ENCODE measurements around the gene BLCAP. TPM values are rescaled to one million over a fixed set of nuclear protein-coding genes. Genes with fewer than 3 reads are reported as not detected.
A peak's percentile ranks its signal among the peaks of the same experiment; 100 is the strongest.

BLCAP gene
- total RNA-seq, 1 donor from 2014 or later: 42.7 TPM

GRCh38 chr20:37566590-37567330 is 39.1 kb upstream of the BLCAP start:
- H3K27ac Mint-ChIP-seq: no peak overlapping the region
- H3K4me3 Mint-ChIP-seq (ENCODE audit: low read depth): no peak overlapping the region
- peaks cover 9% of the 10 kb centered on the region for H3K4me1 Mint-ChIP-seq (ENCODE audit: low read depth)
- H3K9me3 Mint-ChIP-seq (ENCODE audit: low read depth): no peaks in the 10 kb centered on the region
- peaks cover 39% of the 10 kb centered on the region for H3K27me3 Mint-ChIP-seq
- no peak for DNase-seq (ENCODE audit: low spot score, unreplicated experiment)
- TF ChIP-seq, protein P1, sequence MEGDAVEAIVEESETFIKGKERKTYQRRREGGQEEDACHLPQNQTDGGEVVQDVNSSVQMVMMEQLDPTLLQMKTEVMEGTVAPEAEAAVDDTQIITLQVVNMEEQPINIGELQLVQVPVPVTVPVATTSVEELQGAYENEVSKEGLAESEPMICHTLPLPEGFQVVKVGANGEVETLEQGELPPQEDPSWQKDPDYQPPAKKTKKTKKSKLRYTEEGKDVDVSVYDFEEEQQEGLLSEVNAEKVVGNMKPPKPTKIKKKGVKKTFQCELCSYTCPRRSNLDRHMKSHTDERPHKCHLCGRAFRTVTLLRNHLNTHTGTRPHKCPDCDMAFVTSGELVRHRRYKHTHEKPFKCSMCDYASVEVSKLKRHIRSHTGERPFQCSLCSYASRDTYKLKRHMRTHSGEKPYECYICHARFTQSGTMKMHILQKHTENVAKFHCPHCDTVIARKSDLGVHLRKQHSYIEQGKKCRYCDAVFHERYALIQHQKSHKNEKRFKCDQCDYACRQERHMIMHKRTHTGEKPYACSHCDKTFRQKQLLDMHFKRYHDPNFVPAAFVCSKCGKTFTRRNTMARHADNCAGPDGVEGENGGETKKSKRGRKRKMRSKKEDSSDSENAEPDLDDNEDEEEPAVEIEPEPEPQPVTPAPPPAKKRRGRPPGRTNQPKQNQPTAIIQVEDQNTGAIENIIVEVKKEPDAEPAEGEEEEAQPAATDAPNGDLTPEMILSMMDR (IDR thresholded peaks at IDR 0.05; ENCODE audit: unreplicated experiment): no peak
- no peaks in the 10 kb centered on the region for H3K36me3 Mint-ChIP-seq (ENCODE audit: insufficient read depth)

GRCh38 chr20:37565134-37565811 is 37.6 kb upstream of the BLCAP start:
- DNase-seq (ENCODE audit: low spot score, unreplicated experiment): no peak
- Mint-ChIP-seq H3K9me3 (ENCODE audit: low read depth) (no peaks in the 10 kb centered on the region), H3K4me3 (ENCODE audit: low read depth) (no peak overlapping the region), H3K27ac (no peak overlapping the region), H3K4me1 (ENCODE audit: low read depth) (peaks cover 9% of the 10 kb centered on the region), H3K36me3 (ENCODE audit: insufficient read depth) (no peaks in the 10 kb centered on the region), H3K27me3 (peaks cover 38% of the 10 kb centered on the region)
- TF ChIP-seq, protein P1 (IDR thresholded peaks at IDR 0.05; ENCODE audit: unreplicated experiment): no peak

- H3K27ac Mint-ChIP-seq: no peak overlapping the region
- no peaks in the 10 kb centered on the region for H3K36me3 Mint-ChIP-seq (ENCODE audit: insufficient read depth)
- DNase-seq (ENCODE audit: low spot score, unreplicated experiment): peak; percentile 67
- H3K4me1 Mint-ChIP-seq (ENCODE audit: low read depth): peaks cover 9% of the 10 kb centered on the region
- H3K9me3 Mint-ChIP-seq (ENCODE audit: low read depth): no peaks in the 10 kb centered on the region
- TF ChIP-seq, protein P1 (IDR thresholded peaks at IDR 0.05; ENCODE audit: unreplicated experiment): peak; percentile 94
- no peak overlapping the region for H3K4me3 Mint-ChIP-seq (ENCODE audit: low read depth)
- H3K27me3 Mint-ChIP-seq: peaks cover 34% of the 10 kb centered on the region
Measured at GRCh38 chr20:37564388-37565133, 36.9 kb upstream of the BLCAP start.

DNA sequence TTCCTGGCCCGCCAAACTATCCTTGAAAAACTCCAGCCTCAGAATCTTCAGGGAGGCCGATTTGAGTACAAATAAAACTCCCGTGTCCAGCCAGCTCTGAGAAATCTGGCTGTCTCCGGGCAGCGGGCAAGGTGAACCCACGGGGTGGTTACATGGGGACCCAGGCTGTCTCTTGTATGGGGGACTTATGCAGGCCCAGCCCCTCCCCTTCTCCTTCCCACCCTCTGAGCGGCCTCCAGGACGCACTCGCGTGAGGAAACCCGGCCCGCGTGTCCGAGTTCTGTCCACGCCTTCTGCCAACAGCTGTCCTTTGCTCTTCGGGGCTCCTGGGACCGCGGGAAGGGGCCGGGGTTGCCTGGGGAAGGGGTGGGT is 36.3 kb upstream of the BLCAP start:
- H3K4me1 Mint-ChIP-seq (ENCODE audit: low read depth): peaks cover 9% of the 10 kb centered on the region
- peaks cover 28% of the 10 kb centered on the region for H3K27me3 Mint-ChIP-seq
- TF ChIP-seq, protein P1 (IDR thresholded peaks at IDR 0.05; ENCODE audit: unreplicated experiment): no peak
- H3K27ac Mint-ChIP-seq: no peak overlapping the region
- no peaks in the 10 kb centered on the region for H3K9me3 Mint-ChIP-seq (ENCODE audit: low read depth)
- no peaks in the 10 kb centered on the region for H3K36me3 Mint-ChIP-seq (ENCODE audit: insufficient read depth)
- DNase-seq (ENCODE audit: low spot score, unreplicated experiment): no peak
- H3K4me3 Mint-ChIP-seq (ENCODE audit: low read depth): no peak overlapping the region
